Right lobe of liver (tissue), 6 donors: ENCODE measurements around the gene MRFAP1L1. TPM values are rescaled to one million over a fixed set of nuclear protein-coding genes. Genes with fewer than 3 reads are reported as not detected.

Experiments
- ATAC-seq, 4 donors: fragments of 200-7000 bp; cut with Tn5 transposase; one replicate each; pipeline ENCODE4 v1.9.1; 2020; ENCODE audit warnings: mild to moderate bottlenecking in 4 of 4, moderate library complexity in 4 of 4
- DNase-seq, 3 donors: peaks; one replicate each; pipeline ENCODE4 v3.0.0-alpha.2; 2020
- H3K27ac ChIP-seq, 3 donors: fragments of 200-600 bp; one replicate each; pipeline ENCODE4 v1.8.0; 2022
- H3K27me3 ChIP-seq, 2 donors: fragments of 200-600 bp; one replicate each; pipeline ENCODE4 v1.8.0; 2022
- H3K36me3 ChIP-seq, 4 donors: fragments of 200-600 bp; sonication (generic) in 1 of 4; one replicate each; pipeline versions ENCODE4 v1.5.1 to v1.8.0; 2017 to 2022; ENCODE audit warnings: control low read depth in 1 of 4
- H3K4me1 ChIP-seq, 4 donors: fragments of 200-600 bp; sonication (generic) in 1 of 4; one replicate each; pipeline versions ENCODE4 v1.5.1 to v1.8.0; 2017 to 2022; ENCODE audit warnings: control low read depth in 1 of 4
- H3K4me3 ChIP-seq, 3 donors: fragments of 200-600 bp; one replicate each; pipeline ENCODE4 v1.8.0; 2022
- H3K9me3 ChIP-seq, 4 donors: fragments of 200-600 bp; sonication (generic) in 1 of 4; one replicate each; pipeline versions ENCODE4 v1.5.1 to v1.8.0; 2017 to 2022; ENCODE audit warnings: control low read depth in 1 of 4
- POLR2A ChIP-seq: fragments of 450-650 bp; IDR thresholded peaks from one replicate; pipeline ENCODE4 v1.6.1; 2017; ENCODE audit warnings: antibody characterized with exemption, mild to moderate bottlenecking
- WGBS: methylation state at CpG from one replicate; pipeline ENCODE4 v1.1.6; 2018; ENCODE audit warnings: low coverage, low lambda C conversion rate; ENCODE audit not compliant: insufficient coverage; ENCODE audit errors: missing lambda C conversion rate; 5-methylcytosine and 5-hydroxymethylcytosine counted together
- intact Hi-C, 2 donors: fragments of 100-400 bp; cut with DNase I; formaldehyde crosslinking; loops; one replicate each; pipeline versions ENCODE4 v1.11.2 to v1.14.1; 2022
- total RNA-seq, 6 experiments: library from RNA; depleted of rRNA in 2 of 6; stranded (reverse); fragments of >200 nt in 2 of 6; fragmentation: NEBNext Ultra II Directional in 3 of 6; extraction: Animal tissue kit (Norgen Biotek cat#: 25700) in 3 of 6; gene quantifications; one replicate each; pipeline versions ENCODE4 v1.1.0 to v1.2.4, GENCODE V29; 2016 to 2023
- TF ChIP-seq, protein P1 (sequence below), 4 donors: fragments of 200-600 bp in 3 of 4; fragments of 450-650 bp in 1 of 4; IDR thresholded peaks; one replicate each; pipeline versions ENCODE4 v1.5.1 to v1.8.0; 2016 to 2022; ENCODE audit warnings: antibody characterized with exemption in 4 of 4, mild to moderate bottlenecking in 2 of 4
- donor health status: DM: no; HTN: yes; CAD: no.
- donor health status: DM: no; HTN: no; CAD: no.
- donor health status: DM: no; HTN: no; CAD: no.
- donor health status: DM: no; HTN: yes; CAD: no.
- donor health status: DM: no; HTN: yes; CAD: no.

Gene MRFAP1L1
- total RNA-seq, 6 experiments from 2014 or later, result 18.9 to 30.7 (median 28.4) TPM

DNA sequence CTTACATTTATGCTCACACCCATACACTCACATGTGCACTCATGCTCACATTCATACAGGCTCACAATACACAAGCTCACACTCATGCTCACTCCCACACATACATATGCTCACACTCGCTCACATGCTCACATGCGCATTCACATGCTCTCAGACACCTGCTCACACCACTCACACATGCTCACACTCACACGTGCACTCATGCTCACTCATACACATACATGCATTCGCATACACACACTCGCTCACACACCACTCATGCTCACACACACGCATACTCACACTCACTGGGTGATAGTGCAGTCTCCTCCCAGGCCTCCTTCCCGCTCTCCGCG, 44.4 kb downstream of the MRFAP1L1 start:
- Histone ChIP-seq H3K27me3 (no peaks in the 10 kb centered on the region), H3K27ac (no peak overlapping the region), H3K36me3 (no peaks in the 10 kb centered on the region), H3K4me3 (no peak overlapping the region), H3K4me1 (no peaks in the 10 kb centered on the region), H3K9me3 (no peaks in the 10 kb centered on the region)
- ATAC-seq (no peak), DNase-seq (no peak)
- WGBS, result 94% methylated on average over 9 of the region's 9 CpGs
- TF ChIP-seq, protein P1, sequence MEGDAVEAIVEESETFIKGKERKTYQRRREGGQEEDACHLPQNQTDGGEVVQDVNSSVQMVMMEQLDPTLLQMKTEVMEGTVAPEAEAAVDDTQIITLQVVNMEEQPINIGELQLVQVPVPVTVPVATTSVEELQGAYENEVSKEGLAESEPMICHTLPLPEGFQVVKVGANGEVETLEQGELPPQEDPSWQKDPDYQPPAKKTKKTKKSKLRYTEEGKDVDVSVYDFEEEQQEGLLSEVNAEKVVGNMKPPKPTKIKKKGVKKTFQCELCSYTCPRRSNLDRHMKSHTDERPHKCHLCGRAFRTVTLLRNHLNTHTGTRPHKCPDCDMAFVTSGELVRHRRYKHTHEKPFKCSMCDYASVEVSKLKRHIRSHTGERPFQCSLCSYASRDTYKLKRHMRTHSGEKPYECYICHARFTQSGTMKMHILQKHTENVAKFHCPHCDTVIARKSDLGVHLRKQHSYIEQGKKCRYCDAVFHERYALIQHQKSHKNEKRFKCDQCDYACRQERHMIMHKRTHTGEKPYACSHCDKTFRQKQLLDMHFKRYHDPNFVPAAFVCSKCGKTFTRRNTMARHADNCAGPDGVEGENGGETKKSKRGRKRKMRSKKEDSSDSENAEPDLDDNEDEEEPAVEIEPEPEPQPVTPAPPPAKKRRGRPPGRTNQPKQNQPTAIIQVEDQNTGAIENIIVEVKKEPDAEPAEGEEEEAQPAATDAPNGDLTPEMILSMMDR (IDR thresholded peaks at IDR 0.05), result no peak
- no peak for TF ChIP-seq POLR2A
- intact Hi-C loops, result no loop called here

DNA sequence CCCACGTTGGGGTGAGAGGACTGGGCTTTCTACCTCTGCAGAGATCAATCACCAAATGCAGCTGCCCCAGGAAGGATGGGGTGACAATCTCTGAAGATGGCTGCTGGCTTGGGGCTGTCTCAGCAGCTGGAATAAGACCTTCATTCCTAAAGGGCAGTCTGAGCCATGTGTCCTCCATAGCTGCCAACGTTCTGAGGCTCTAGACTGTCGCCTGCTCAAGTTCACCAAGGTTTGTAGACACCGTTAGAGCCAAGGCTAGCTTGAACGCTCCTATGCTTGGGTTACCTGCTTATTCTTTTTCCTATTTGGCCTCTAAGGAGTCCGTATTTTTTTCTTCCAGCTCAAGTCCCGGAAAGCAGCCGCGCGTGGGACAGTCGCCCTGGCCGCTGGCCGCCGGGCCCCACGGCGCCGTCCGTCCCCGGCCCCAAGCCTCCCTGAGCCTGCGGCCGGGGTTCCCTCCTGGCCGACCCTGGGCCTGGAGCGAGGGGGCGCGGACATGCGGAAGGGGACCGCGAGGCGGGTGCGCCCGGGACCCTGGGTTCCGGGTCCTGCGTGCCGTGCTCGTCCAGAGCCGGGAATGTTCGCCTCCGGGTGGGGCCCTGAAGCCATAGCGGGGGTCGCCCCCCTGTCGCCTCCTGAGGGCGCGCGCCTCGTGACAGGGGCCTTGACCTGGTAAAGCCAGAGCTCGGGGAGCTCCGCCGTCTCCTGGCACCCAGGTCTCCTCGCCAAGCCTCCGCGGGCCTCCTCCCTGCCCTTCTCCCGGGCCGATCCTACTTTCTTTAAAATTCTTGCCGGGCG, 45.9 kb downstream of the MRFAP1L1 start:
- no peak for TF ChIP-seq POLR2A
- TF ChIP-seq, protein P1 (IDR thresholded peaks at IDR 0.05), result no peak
- Histone ChIP-seq H3K27me3 (no peaks in the 10 kb centered on the region), H3K4me3 (peak overlapping the region in 1 of 3 donors; percentile 7), H3K4me1 (peaks cover 0 to 5% (median 0%) of the 10 kb centered on the region in 4 donors), H3K27ac (no peak overlapping the region), H3K9me3 (no peaks in the 10 kb centered on the region), H3K36me3 (no peaks in the 10 kb centered on the region)
- 23% methylated on average over 29 of the region's 55 CpGs for WGBS
- peak in 1 of 4 donors; percentile 20 for ATAC-seq
- no peak for DNase-seq
- intact Hi-C loops, result no loop called here

DNA sequence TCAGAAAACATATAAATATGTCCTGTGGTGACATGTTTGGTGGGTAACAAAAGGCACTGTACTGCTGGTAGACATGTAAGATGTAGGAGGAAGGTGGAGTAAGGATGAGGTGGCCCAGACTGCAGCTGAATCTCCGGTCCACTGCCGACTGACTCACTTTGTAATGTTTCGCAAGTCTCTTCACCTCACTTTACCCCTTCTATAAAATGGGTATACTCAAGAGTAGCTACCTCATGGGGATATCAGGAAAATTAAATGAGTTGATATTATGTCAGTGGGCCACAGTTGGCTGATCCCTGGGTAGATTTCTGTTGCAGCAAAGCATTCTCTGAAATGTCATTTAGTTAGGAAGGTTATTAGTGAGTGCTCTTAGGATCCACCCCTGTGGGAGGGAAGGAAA, 47.1 kb downstream of the MRFAP1L1 start:
- peaks cover 0 to 8% (median 0%) of the 10 kb centered on the region in 4 donors for H3K4me1 ChIP-seq
- intact Hi-C loops, result no loop called here
- DNase-seq (no peak), ATAC-seq (no peak)
- WGBS, result 82% methylated on average over 3 of the region's 3 CpGs
- no peaks in the 10 kb centered on the region for H3K36me3 ChIP-seq
- TF ChIP-seq POLR2A, result no peak
- TF ChIP-seq, protein P1 (IDR thresholded peaks at IDR 0.05), result no peak
- H3K9me3 ChIP-seq, result no peaks in the 10 kb centered on the region
- H3K4me3 ChIP-seq, result no peak overlapping the region
- no peaks in the 10 kb centered on the region for H3K27me3 ChIP-seq
- H3K27ac ChIP-seq, result no peak overlapping the region

DNA sequence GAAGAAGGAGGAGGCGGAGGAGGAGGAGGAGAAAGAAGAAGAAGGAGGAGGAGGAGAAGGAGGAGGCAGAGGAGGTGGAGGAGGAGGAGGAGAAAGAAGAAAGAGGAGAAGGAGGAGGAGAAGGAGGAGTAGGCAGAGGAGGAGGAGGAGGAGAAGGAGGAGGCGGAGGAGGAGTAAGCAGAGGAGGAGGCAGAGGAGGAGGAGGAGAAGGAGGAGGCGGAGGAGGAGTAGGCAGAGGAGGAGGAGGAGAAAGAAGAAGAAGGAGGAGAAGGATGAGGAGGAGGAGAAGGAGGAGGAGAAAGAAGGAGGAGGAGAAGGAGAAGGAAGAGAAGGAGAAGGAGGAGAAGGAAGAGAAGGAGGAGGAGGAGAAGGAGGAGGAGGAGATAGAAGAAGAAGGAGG, 49.2 kb downstream of the MRFAP1L1 start:
- no peaks in the 10 kb centered on the region for H3K27me3 ChIP-seq
- H3K27ac ChIP-seq, result no peak overlapping the region
- H3K36me3 ChIP-seq, result no peaks in the 10 kb centered on the region
- no peak for DNase-seq
- no peak for TF ChIP-seq POLR2A
- TF ChIP-seq, protein P1 (IDR thresholded peaks at IDR 0.05), result no peak
- 88% methylated on average over 3 of the region's 3 CpGs for WGBS
- ATAC-seq, result no peak
- no peaks in the 10 kb centered on the region for H3K9me3 ChIP-seq
- intact Hi-C loops, result no loop called here
- no peak overlapping the region for H3K4me3 ChIP-seq
- peaks cover 0 to 8% (median 0%) of the 10 kb centered on the region in 4 donors for H3K4me1 ChIP-seq
